ENCODE measurements around the gene GALNT14. TPM values are rescaled to one million over a fixed set of nuclear protein-coding genes. Genes with fewer than 3 reads are reported as not detected.

The GALNT14 gene
- total RNA-seq, 3 donors from 2014 or later (not counting 1 experiment from before 2014, with no cell fraction given) = 0.68 TPM; not detected in 2

GRCh38 chr2:31163011-31163539 is 24.8 kb upstream of the GALNT14 start:
- no peak for TF ChIP-seq CTCF (IDR thresholded peaks at IDR 0.05)
- no peaks in the 10 kb centered on the region for H3K9me3 ChIP-seq (ENCODE audit: control insufficient read depth, insufficient read depth, low read length)
- Mint-ChIP-seq H3K27ac (no peak overlapping the region), H3K9me3 (no peaks in the 10 kb centered on the region), H3K27me3 (ENCODE audit: low read depth in 2 of 2) (peaks cover 0 to 14% of the 10 kb centered on the region in 2 donors), H3K4me3 (no peak overlapping the region), H3K36me3 (no peaks in the 10 kb centered on the region), H3K4me1 (peaks cover 5 to 6% of the 10 kb centered on the region in 2 donors)
- DNase-seq (no peak), ATAC-seq (no peak)
- WGBS (ENCODE audit: insufficient coverage) = 89% methylated on average over 6 of the region's 6 CpGs
- intact Hi-C loops (cut with micrococcal nuclease) = no loop called here
- no peak overlapping the region for H3K4me3 ChIP-seq (ENCODE audit: low read length)
- H3K27me3 ChIP-seq (ENCODE audit: control insufficient read depth, insufficient read depth, low read length) = no peaks in the 10 kb centered on the region
- no peaks in the 10 kb centered on the region for H3K4me1 ChIP-seq (ENCODE audit: control insufficient read depth, insufficient read depth, low read length)
- H3K27ac ChIP-seq (ENCODE audit: low read length) = no peak overlapping the region
- H3K36me3 ChIP-seq (ENCODE audit: control insufficient read depth, insufficient read depth, low read length) = no peaks in the 10 kb centered on the region

DNA sequence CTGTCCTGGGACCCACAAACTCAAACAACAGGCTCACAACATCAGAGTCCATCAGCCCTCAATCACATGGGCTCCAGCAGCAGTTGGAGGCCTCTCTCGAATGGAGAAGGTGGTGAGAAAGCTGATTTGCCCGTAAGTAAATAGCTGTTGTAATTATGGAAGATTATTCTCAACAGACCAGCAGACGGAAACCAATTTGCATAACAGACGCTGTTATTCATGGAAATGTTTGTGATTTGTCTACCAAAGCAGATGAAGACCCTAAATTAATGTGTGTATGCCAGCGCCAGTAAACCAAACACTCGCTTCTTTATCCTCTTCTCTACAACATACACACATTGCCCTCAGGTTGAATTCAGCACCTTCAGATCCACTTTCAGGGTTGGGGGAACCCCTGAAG is 23.4 kb upstream of the GALNT14 start:
- Mint-ChIP-seq H3K9me3 (no peaks in the 10 kb centered on the region), H3K4me3 (no peak overlapping the region), H3K36me3 (no peaks in the 10 kb centered on the region), H3K4me1 (peaks cover 5 to 6% of the 10 kb centered on the region in 2 donors), H3K27ac (no peak overlapping the region), H3K27me3 (ENCODE audit: low read depth in 2 of 2) (peaks cover 0 to 13% of the 10 kb centered on the region in 2 donors)
- no peak for DNase-seq
- Histone ChIP-seq H3K4me3 (ENCODE audit: low read length) (no peak overlapping the region), H3K4me1 (ENCODE audit: control insufficient read depth, insufficient read depth, low read length) (no peaks in the 10 kb centered on the region), H3K9me3 (ENCODE audit: control insufficient read depth, insufficient read depth, low read length) (no peaks in the 10 kb centered on the region), H3K27ac (ENCODE audit: low read length) (no peak overlapping the region), H3K27me3 (ENCODE audit: control insufficient read depth, insufficient read depth, low read length) (no peaks in the 10 kb centered on the region), H3K36me3 (ENCODE audit: control insufficient read depth, insufficient read depth, low read length) (no peaks in the 10 kb centered on the region)
- 90% methylated on average over 6 of the region's 6 CpGs for WGBS (ENCODE audit: insufficient coverage)
- ATAC-seq = no peak
- intact Hi-C loops (cut with micrococcal nuclease) = no loop called here
- no peak for TF ChIP-seq CTCF (IDR thresholded peaks at IDR 0.05)

GRCh38 chr2:31151501-31151900 is 13.3 kb upstream of the GALNT14 start:
- Histone ChIP-seq H3K27me3 (ENCODE audit: control insufficient read depth, insufficient read depth, low read length) (no peaks in the 10 kb centered on the region), H3K4me3 (ENCODE audit: low read length) (no peak overlapping the region), H3K27ac (ENCODE audit: low read length) (no peak overlapping the region), H3K36me3 (ENCODE audit: control insufficient read depth, insufficient read depth, low read length) (no peaks in the 10 kb centered on the region), H3K4me1 (ENCODE audit: control insufficient read depth, insufficient read depth, low read length) (no peaks in the 10 kb centered on the region), H3K9me3 (ENCODE audit: control insufficient read depth, insufficient read depth, low read length) (no peaks in the 10 kb centered on the region)
- H3K4me3 Mint-ChIP-seq = no peak overlapping the region
- peaks cover 4 to 15% of the 10 kb centered on the region in 2 donors for H3K27me3 Mint-ChIP-seq (ENCODE audit: low read depth in 2 of 2)
- TF ChIP-seq CTCF (IDR thresholded peaks at IDR 0.05) = no peak
- ATAC-seq (no peak), DNase-seq (no peak)
- H3K36me3 Mint-ChIP-seq = no peaks in the 10 kb centered on the region
- WGBS (ENCODE audit: insufficient coverage) = 78% methylated on average over 6 of the region's 6 CpGs
- no peaks in the 10 kb centered on the region for H3K9me3 Mint-ChIP-seq
- H3K27ac Mint-ChIP-seq = no peak overlapping the region
- intact Hi-C loops (cut with micrococcal nuclease) = no loop called here
- no peaks in the 10 kb centered on the region for H3K4me1 Mint-ChIP-seq

- ATAC-seq (no peak), DNase-seq (no peak)
- WGBS (ENCODE audit: insufficient coverage) = 83% methylated on average over 6 of the region's 6 CpGs
- no peak overlapping the region for H3K4me3 ChIP-seq (ENCODE audit: low read length)
- H3K9me3 ChIP-seq (ENCODE audit: control insufficient read depth, insufficient read depth, low read length) = no peaks in the 10 kb centered on the region
- Mint-ChIP-seq H3K36me3 (no peaks in the 10 kb centered on the region), H3K27ac (no peak overlapping the region), H3K4me1 (no peaks in the 10 kb centered on the region), H3K27me3 (ENCODE audit: low read depth in 2 of 2) (peaks cover 12 to 15% of the 10 kb centered on the region in 2 donors), H3K9me3 (no peaks in the 10 kb centered on the region), H3K4me3 (no peak overlapping the region)
- H3K36me3 ChIP-seq (ENCODE audit: control insufficient read depth, insufficient read depth, low read length) = no peaks in the 10 kb centered on the region
- no peak for TF ChIP-seq CTCF (IDR thresholded peaks at IDR 0.05)
- intact Hi-C loops (cut with micrococcal nuclease) = no loop called here
- H3K4me1 ChIP-seq (ENCODE audit: control insufficient read depth, insufficient read depth, low read length) = no peaks in the 10 kb centered on the region
- H3K27me3 ChIP-seq (ENCODE audit: control insufficient read depth, insufficient read depth, low read length) = no peaks in the 10 kb centered on the region
- H3K27ac ChIP-seq (ENCODE audit: low read length) = no peak overlapping the region
Observed at GRCh38 chr2:31150120-31150670, 12.0 kb upstream of the GALNT14 start.
